Vagina (tissue), 2 donors: ENCODE data around the gene SRGAP3.

ENCODE experiments used
- POLR2A ChIP-seq, 2 donors: fragments of 450-650 bp; IDR thresholded peaks; one replicate each; pipeline ENCODE4 v1.6.1; 2017; ENCODE audit warnings: antibody characterized with exemption in 2 of 2, mild to moderate bottlenecking in 2 of 2, moderate library complexity in 2 of 2
- POLR2AphosphoS5 ChIP-seq, 2 donors: sonication (generic); formaldehyde crosslinking; IDR thresholded peaks; one replicate each; pipeline ENCODE4 v1.9.0; 2017; ENCODE audit warnings: antibody characterized with exemption in 2 of 2, mild to moderate bottlenecking in 2 of 2, low read depth in 1 of 2; ENCODE audit not compliant: insufficient read depth in 1 of 2
- TF ChIP-seq, protein P1 (sequence below), 3 experiments: fragments of 450-650 bp in 2 of 3; fragments of 200-600 bp in 1 of 3; sonication (generic) in 1 of 3; IDR thresholded peaks; one replicate each; pipeline ENCODE4 v1.5.1; 2017 to 2019; ENCODE audit warnings: antibody characterized with exemption in 3 of 3, mild to moderate bottlenecking in 2 of 3, moderate library complexity in 2 of 3

GRCh38 chr3:9155028-9155427 is 94.4 kb downstream of the SRGAP3 start:
- TF ChIP-seq POLR2A (IDR thresholded peaks at IDR 0.05) (no peak), POLR2AphosphoS5 (IDR thresholded peaks at IDR 0.05; ENCODE audit: insufficient read depth in 1 of 2, low read depth in 1 of 2) (no peak)
- TF ChIP-seq, protein P1, sequence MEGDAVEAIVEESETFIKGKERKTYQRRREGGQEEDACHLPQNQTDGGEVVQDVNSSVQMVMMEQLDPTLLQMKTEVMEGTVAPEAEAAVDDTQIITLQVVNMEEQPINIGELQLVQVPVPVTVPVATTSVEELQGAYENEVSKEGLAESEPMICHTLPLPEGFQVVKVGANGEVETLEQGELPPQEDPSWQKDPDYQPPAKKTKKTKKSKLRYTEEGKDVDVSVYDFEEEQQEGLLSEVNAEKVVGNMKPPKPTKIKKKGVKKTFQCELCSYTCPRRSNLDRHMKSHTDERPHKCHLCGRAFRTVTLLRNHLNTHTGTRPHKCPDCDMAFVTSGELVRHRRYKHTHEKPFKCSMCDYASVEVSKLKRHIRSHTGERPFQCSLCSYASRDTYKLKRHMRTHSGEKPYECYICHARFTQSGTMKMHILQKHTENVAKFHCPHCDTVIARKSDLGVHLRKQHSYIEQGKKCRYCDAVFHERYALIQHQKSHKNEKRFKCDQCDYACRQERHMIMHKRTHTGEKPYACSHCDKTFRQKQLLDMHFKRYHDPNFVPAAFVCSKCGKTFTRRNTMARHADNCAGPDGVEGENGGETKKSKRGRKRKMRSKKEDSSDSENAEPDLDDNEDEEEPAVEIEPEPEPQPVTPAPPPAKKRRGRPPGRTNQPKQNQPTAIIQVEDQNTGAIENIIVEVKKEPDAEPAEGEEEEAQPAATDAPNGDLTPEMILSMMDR (IDR thresholded peaks at IDR 0.05), result no peak
